ENCODE results near the gene STRIP1. TPM values are rescaled to one million over a fixed set of nuclear protein-coding genes. Genes with fewer than 3 reads are reported as not detected.
"Not testable (repeated sequence)": the region's sequence is repeated elsewhere in the genome, so short reads cannot be mapped to it uniquely, and the experiment has no call there.

Gene STRIP1
- total RNA-seq, 1 experiment from 2014 or later: 41.0 TPM

DNA sequence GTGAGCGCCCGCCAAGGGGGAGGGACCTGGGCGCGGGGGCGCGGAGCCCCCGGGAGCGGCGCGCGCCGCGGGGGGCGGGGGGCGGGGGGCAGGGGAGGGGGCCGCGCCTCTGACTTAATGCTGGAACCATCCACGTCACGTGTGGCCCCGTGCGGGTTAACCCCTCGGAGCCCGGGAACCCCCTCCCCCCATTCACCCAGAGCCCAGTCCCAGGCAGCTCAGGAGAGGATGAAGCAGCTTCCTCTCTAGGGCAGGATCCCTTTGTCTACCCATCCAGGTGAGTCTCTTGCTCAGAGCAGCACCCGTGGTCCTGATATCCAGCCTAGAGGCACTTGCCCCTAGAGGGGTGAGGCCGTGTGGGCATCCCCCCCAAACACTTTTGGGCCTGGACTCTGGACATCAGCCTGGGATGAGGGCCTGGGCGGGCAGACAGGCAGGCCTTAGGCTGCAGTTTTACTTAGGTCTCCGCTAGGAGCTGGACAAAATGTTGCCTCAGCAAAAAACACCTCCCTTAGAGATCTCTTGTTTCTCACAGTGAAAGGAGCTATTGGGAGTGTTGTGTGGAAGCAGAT is 36.3 kb downstream of the STRIP1 start, which contains the start of gene ALX3:
Gene ALX3 (minus strand): TSS at position 2 of the 572 bp plus-strand sequence. CDS start 60 bp downstream, outside the sequence.
- Histone ChIP-seq H3K4me3 (peak within 1 kb of the TSS; percentile 59), H3K36me3 (peaks cover 26% of the 10 kb centered on the region), H3K9me3 (no peaks in the 10 kb centered on the region), H3K27me3 (no peaks in the 10 kb centered on the region)
- DNase-seq: peak; percentile 55

DNA sequence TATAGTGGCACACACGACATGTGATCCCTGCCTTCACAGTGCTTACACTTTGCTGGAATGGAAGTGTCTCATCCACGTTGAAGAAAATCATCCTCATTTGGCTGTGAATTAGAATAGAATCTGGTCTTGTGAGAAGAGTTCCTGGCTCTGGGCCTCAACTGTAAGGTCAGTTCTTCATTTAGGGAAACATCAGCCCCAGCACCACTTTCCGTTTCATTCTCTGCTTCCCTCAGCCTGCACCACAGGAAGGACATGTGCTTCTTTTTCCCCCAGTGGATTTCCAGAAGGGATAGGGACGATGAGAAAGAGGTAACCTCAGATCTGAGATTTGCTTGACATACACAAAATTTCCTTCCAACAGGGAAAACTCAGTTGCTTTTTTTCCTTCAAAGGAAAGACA is 39.7 kb downstream of the STRIP1 start:
- H3K4me3 ChIP-seq: no peak overlapping the region
- H3K36me3 ChIP-seq: peaks cover 2% of the 10 kb centered on the region
- DNase-seq: no peak
- no peaks in the 10 kb centered on the region for H3K9me3 ChIP-seq
- no peaks in the 10 kb centered on the region for H3K27me3 ChIP-seq

DNA sequence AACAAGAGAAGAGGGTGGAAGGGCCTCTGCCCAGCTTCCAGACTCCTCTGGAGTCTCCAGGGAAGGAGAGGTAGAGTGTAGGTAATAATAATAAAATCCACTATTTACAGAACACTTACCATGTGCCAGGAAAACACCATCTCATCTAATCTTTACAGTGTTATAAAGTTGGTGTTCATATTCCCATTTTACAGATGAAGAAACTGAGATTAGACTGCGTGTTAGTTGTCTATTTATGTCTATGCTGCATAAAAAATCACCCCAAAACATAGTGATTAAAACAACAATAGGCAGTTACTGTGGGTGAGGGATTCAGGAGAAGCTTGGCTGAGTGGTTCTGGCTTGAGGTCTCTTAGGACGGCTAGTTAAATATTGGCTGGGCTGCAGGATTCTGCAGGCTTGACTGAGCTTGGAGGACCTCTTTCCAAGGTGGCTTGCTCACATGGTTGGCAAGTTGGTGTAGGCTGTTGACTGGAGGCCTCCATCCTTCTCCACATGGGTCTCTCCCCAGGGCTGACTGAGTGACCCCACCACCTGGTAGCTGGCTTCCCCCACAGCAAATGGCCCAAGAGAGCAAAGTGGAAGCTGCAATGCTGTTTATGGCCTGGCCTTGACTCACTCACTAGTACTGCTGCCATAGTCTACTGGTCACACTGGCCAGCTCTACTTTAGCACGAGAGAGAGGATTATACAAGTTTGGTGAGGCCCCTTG is 42.5 kb downstream of the STRIP1 start:
- DNase-seq: no peak
- Histone ChIP-seq H3K4me3 (no peak overlapping the region), H3K27me3 (no peaks in the 10 kb centered on the region), H3K9me3 (no peaks in the 10 kb centered on the region), H3K36me3 (no peaks in the 10 kb centered on the region)

DNA sequence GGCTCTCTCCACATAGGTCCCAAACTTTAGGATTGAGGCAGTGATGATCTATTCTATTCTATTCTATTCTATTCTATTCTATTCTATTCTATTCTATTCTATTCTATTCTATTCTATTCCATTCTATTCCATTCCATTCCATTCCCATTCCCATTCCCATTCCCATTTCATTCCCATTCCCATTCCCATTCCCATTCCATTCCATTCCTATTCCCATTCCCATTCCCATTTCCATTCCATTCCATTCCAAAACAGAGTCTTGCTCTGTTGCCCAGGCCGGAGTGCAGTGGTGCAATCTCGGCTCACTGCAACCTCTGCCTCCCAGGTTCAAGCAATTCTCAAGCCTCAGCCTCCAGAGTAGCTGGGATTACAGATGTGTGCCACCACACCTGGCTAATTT is 45.6 kb downstream of the STRIP1 start:
- not testable (repeated sequence) for DNase-seq, H3K36me3 ChIP-seq, H3K27me3 ChIP-seq, H3K9me3 ChIP-seq, H3K4me3 ChIP-seq

DNA sequence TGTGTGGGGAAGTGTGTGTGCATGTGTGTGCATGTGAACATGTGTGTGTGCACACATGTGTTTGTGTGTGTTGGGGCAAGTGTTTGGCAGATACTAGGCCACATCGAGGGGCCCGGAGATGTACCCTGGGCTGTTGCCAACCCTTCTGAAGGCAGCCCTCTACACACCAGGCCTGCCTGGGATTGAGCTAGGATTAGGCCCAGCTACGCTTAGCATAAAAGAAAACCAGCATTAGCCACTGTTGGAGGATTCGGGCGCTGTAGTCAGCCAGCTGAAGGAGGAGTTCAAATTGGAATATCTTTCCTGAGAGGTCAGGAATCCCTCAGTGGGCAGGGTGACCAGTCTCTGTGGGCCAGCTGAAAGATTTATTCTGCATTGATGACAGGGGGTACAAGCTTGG is 46.6 kb downstream of the STRIP1 start:
- H3K4me3 ChIP-seq: no peak overlapping the region
- H3K9me3 ChIP-seq: no peaks in the 10 kb centered on the region
- no peak for DNase-seq
- no peaks in the 10 kb centered on the region for H3K27me3 ChIP-seq
- H3K36me3 ChIP-seq: no peaks in the 10 kb centered on the region

DNA sequence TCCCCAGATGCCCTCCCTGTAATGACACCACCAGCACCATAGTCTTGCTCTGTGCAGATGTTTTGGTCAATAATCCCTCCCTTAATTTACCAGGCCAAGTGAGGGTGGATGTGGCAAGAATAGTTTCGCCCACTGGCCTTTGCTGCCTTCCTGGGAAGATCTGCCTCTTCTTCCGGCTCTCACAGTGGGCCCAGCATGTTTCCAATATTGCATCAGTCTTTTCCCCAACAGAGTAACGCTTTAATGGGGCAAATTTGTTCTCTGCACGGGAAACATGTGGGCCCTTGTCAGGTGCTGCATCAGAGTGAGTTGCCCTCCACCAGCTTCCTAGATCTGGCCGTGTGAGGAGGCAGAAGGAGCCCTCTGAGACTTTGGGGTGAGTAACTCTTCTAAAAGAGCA is 48.1 kb downstream of the STRIP1 start:
- H3K27me3 ChIP-seq: no peaks in the 10 kb centered on the region
- no peak overlapping the region for H3K4me3 ChIP-seq
- H3K9me3 ChIP-seq: no peaks in the 10 kb centered on the region
- H3K36me3 ChIP-seq: no peaks in the 10 kb centered on the region
- DNase-seq: no peak

DNA sequence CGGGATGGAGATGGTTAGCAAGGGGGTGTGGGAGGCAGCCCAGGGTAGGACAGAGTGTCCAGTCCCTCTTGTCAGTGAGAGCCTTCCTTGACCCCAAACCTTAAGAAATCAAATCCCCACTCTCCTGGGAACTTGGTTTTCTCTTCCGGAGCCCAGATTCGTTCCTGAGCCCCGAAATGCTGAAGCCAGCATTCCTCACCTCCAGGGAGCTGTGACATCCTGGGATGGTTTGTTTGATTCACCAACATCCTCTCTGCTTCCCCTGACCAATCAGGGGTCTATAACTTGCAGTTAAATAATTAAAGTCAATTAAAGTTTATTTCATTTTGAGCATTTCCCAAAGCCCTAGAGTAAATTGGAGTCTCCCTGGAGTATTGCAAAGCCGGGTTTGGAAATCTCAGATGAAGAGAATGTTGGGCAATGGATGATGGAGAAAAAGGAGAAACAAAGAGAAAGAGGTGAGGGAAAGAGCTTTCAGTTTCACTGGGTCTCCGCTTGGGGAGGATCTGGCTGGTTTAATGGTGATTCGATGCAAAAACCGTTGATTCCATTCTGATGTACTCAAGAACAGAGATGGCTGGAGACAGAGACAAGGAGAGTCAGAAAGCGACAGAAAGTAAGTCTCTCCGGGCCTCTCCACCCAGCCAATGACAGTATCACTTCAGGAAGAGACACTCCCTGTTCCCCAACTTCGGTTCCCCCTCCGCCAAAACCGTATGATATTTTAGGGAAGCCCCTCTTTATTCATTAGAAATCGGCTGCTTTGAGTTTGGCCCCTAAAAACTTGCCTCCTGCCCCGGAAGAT is 48.8 kb downstream of the STRIP1 start:
- Histone ChIP-seq H3K27me3 (no peaks in the 10 kb centered on the region), H3K4me3 (no peak overlapping the region), H3K9me3 (no peaks in the 10 kb centered on the region), H3K36me3 (no peaks in the 10 kb centered on the region)
- DNase-seq: no peak

DNA sequence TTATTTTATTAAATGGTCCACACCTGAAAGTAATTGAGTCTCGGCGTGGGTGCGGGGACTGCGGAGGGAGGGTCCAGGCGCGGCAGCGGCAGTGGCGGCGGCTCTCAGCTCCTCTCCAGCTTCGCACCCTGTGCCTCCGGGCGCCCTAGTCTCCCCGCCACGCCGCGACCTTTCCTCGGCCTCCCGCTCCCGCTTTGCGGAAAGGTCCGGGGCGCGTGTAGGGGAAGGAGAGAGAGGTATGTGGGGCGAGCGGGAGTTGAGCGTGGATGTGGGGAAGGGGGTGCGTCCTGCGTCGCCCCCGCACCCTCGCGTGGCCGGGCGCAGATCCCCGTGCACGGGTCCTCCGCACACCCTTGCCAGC is 49.4 kb downstream of the STRIP1 start:
- Histone ChIP-seq H3K9me3 (no peaks in the 10 kb centered on the region), H3K27me3 (no peaks in the 10 kb centered on the region), H3K36me3 (no peaks in the 10 kb centered on the region), H3K4me3 (no peak overlapping the region)
- DNase-seq: no peak

DNA sequence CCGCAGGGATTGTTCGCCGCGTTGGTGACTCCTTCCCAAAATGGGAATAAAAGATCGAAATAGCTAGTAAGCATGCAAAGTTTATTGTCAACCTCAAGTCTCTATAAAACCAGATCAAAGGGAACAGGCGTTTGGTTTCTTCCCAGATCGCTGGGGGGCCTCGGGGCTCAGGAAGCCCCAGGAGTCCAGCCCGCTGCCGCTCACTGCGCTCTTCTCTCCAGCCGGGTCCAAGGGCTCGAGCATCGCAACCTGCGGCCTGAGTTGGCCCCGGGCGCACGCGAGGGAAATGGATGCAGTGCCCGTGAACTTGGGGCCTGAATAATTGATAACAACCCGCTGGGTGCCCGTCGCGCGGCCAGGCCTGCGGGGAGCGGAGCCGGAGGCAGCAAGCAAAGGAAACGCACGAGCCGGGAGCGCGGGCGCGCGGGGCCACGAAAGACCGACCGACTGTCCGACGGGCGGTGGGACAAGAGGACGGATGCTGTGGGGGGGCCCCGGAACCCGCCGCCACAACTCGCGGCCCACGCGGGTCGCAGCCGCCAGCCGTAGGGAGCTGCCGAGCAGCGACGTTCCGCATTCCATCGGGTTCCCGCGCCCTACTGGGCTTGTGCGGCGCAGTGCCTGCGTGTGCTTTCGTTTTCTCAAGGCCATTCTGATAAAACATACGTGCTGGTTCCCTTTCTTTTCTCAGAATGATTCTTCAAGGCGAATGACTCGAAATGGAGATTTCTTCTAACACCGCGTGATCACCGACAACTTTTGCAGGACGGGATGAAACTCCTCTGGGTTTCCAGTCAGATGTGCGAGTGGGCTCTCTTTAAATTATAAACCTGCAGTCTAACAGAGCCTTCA is 50.0 kb downstream of the STRIP1 start:
- Histone ChIP-seq H3K27me3 (no peaks in the 10 kb centered on the region), H3K4me3 (peak overlapping the region; percentile 15), H3K9me3 (no peaks in the 10 kb centered on the region), H3K36me3 (no peaks in the 10 kb centered on the region)
- peak; percentile 43 for DNase-seq

DNA sequence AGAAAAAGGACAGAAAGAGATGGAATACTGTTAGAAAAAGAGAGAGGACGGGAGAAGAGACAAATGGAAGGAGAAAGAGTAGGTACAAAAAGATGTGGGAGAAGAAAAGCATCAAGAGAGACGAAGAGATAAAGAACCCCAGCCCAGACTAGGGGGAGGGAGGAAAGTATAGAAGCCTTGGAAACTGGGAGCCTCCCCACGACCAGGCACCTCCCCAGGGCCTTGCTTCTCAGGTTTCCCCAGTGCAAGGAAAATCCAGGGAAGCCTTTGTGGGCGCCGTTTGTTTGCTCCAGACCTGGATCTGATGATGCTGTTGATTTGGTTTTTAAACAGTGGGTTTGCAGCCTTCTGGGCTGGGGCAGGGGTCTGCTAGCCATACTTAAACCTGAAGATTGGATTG is 51.2 kb downstream of the STRIP1 start:
- H3K36me3 ChIP-seq: no peaks in the 10 kb centered on the region
- no peaks in the 10 kb centered on the region for H3K27me3 ChIP-seq
- no peak for DNase-seq
- no peaks in the 10 kb centered on the region for H3K9me3 ChIP-seq
- no peak overlapping the region for H3K4me3 ChIP-seq

DNA sequence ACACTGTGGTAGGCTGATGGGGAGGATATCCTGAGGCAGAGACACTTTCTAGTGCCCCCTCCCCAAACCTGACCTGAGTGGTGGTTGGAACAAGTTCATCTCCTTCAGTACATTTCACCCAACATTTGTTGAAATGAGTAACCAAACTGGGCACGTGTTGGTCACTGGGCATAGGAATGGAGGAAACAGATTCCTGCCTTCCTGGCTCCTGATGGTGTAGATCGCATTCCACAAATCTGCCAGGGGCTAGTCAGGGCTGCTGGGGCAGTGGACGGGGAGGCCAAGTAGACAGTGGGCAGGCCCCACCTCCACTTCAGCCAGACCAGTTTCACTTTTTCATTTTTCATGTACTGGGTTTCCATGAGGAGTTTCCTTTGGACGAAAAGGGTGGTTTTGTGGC is 52.5 kb downstream of the STRIP1 start:
- no peaks in the 10 kb centered on the region for H3K9me3 ChIP-seq
- peak; percentile 79 for DNase-seq
- H3K4me3 ChIP-seq: no peak overlapping the region
- no peaks in the 10 kb centered on the region for H3K27me3 ChIP-seq
- H3K36me3 ChIP-seq: no peaks in the 10 kb centered on the region

DNA sequence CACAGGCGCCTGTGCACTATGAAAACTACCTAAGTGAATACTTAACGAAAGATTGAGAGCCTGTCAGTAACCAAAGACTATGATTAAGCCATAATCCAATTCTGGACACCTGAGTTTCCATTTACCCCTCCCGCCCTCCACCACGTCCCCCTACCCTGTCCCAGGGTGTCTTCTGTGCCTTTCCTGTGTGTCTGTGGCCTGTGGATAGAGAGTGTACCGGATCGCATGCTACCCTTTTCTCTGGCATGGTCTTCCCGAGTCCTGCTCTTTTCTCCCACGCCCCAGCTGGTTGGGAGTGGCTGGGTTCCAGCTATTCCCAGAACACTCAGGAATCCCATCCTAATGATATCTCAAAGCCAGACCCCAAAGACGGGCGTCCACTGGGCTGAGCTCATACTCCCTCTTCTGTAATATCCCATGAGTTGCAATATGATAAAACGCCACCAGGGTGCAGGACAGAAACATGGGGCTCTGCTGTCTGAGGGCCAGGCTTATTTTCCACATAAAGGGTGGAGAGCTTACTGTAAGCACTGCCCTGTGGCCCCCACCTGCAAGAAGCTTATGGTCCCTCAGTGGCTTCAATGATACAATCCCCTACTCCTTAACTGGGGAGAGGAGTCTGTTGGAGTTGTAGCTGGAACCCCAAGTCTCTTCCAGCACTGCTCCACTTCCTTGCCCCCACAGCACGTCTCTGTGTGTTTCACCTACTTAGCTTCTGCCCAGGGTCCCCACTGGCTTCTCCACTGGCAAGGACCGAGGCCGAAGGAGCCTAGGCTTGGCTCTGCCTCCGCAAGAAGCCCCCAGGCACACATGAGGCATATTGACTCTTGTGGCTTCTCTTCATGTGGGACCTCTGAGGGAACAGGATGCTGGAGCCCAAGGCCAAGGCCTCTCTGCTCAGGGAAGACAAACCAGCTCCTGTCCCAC is 53.7 kb downstream of the STRIP1 start:
- Histone ChIP-seq H3K36me3 (no peaks in the 10 kb centered on the region), H3K4me3 (no peak overlapping the region), H3K9me3 (no peaks in the 10 kb centered on the region), H3K27me3 (no peaks in the 10 kb centered on the region)
- peak; percentile 51 for DNase-seq

DNA sequence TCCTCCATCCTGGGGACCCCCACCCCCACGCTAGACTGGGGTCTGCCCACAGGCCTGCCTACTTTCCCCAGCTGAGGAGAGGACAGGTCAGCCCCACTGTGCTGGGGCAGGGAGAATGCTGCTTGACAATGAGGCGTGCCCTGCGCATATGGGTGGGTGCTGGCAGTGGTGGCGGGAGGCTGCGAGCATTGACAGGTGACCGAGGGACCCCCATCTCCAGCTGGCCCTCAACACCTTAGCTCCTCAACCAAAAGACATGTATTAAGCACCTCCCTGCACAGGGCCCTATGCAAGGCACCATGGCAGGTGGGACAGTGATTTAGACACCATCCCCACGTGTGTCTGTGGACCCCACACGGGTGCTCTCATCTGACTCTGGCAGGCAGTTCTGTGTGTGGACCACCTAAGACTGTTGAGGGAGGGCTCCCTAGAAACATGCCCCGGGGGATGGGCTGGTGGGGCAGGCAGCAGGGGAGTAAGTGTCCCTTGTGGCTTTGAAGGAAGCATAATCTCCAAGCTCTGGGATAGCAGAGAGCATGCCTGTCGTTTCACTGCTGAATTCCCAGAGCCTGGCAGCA is 54.4 kb downstream of the STRIP1 start:
- H3K27me3 ChIP-seq: no peaks in the 10 kb centered on the region
- no peak overlapping the region for H3K4me3 ChIP-seq
- H3K36me3 ChIP-seq: no peaks in the 10 kb centered on the region
- DNase-seq: no peak
- H3K9me3 ChIP-seq: no peaks in the 10 kb centered on the region; the same call in 1 of the 2 replicates

DNA sequence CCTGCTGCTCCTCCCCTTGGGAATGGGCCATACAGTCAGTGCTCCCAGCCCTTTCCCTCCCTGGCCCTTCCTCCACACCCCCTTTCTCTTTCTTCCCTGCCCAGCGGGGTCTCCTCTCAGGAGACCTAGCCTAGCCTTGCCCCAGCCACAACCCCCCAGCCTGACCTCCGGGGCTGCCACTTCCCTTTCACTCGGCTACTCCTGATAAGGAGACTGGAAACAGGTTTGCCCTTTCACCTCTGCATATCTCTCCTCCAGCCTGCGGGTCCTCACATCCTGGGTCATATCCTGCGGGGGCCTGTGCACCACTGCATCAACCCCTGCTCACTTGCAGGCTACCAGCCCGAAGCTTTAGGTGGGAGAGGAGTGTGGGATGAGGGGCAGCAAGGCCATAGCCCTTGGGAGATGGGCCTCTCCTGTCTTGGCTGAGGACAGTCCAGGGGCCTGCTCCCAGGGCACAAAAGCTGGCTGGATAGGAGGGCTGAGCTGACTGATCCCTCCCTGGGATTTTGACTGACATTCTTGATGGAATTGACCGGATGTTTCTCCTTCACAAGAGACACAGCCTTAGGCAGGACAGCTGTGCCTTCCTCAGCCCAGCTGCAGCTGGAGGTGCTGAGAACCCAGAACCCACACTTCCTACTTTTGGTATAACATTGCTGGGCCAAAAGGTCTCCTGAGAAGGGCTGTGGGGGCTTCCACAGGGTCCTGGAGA is 55.3 kb downstream of the STRIP1 start:
- Histone ChIP-seq H3K36me3 (no peaks in the 10 kb centered on the region), H3K27me3 (no peaks in the 10 kb centered on the region), H3K4me3 (no peak overlapping the region)

DNA sequence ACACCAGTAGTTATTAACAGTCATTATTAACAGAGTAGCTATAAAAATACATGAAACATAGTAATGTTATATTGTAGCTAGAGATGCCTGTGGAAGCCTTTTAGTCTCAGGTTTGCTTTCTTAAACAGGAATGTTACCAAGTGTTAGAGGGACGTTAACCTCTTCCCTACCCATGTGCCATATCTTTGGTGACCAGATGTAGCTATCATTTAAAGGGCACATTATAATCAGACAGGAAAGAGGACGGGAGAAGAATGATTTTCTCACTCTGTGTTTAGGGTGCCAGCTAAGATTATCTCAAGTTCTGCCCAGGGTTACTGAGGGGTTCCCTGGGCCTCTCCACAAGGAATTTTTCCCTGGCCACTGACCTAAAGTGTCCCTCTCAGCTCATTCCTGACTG is 57.0 kb downstream of the STRIP1 start:
- Histone ChIP-seq H3K36me3 (no peaks in the 10 kb centered on the region), H3K4me3 (no peak overlapping the region), H3K9me3 (peaks cover 9% of the 10 kb centered on the region), H3K27me3 (no peaks in the 10 kb centered on the region)
- DNase-seq: no peak

More for the DNA sequence above, 55.3 kb downstream of the STRIP1 start:
- DNase-seq: no peak
- peaks cover 6% of the 10 kb centered on the region for H3K9me3 ChIP-seq

Data from MG63 (cell line).